H1 (cell line): ENCODE measurements around the gene TNRC6B. TPM values are rescaled to one million over a fixed set of nuclear protein-coding genes. Genes with fewer than 3 reads are reported as not detected.

Experiments used
- SIN3A ChIP-seq, 2 experiments: IDR thresholded peaks in 1 of 2; conservative IDR thresholded peaks in 1 of 2; 2 replicates each; pipeline ENCODE4 v1.6.1; 2011 to 2012; ENCODE audit warnings: low read length in 2 of 2, improper control_type of control experiment in 1 of 2, low read depth in 1 of 2, mild to moderate bottlenecking in 1 of 2
- SIRT6 ChIP-seq: IDR thresholded peaks from one replicate; pipeline ENCODE4 v1.7.1; 2012; ENCODE audit warnings: low read length, inconsistent platforms
- polyA plus RNA-seq, 7 experiments: library from polyadenylated mRNA; depleted of rRNA in 3 of 7; stranded (reverse) in 5 of 7; unstranded in 2 of 7; fragments of >200 nt in 5 of 7; fragments of 200-250 nt in 2 of 7; gene quantifications; 1 replicate in 5 of 7; 2 replicates in 1 of 7; 4 replicates in 1 of 7; pipeline versions ENCODE4 v1.2.1 to v1.2.3, GENCODE V29; 2011 to 2013; ENCODE audit warnings: missing spikeins in 2 of 7, mixed read lengths in 2 of 7
- total RNA-seq: library from RNA; stranded (reverse); fragmentation: NEBNext Ultra II Directional; extraction: Animal tissue kit (Norgen Biotek cat#: 25700); gene quantifications from 2 replicates; pipeline ENCODE4 v1.2.1, GENCODE V29; 2021
- TF ChIP-seq, protein P1 (sequence below): fragments of 300-600 bp; sonication (generic); IDR thresholded peaks from 2 replicates; pipeline ENCODE4 v1.7.1; 2012; ENCODE audit warnings: low read length, moderate library complexity, mild to moderate bottlenecking, inconsistent platforms; ENCODE audit not compliant: insufficient replicate concordance
- TF ChIP-seq, protein P2 (sequence below), 3 experiments: IDR thresholded peaks; 1 replicate in 2 of 3; 2 replicates in 1 of 3; pipeline versions ENCODE4 v1.5.1 to v1.6.1; 2011; ENCODE audit warnings: low read length in 3 of 3, mild to moderate bottlenecking in 3 of 3, inconsistent platforms in 2 of 3, low read depth in 1 of 3, moderate library complexity in 1 of 3; ENCODE audit not compliant: insufficient read depth in 1 of 3; ENCODE audit errors: control extremely low read depth in 1 of 3

The TNRC6B gene
- total and polyA plus RNA-seq, 2 of the 8 experiments (the other 6 are each of a cell fraction or from before 2014, with no cell fraction given) = 12.5 to 48.9 TPM

- TF ChIP-seq, protein P1, sequence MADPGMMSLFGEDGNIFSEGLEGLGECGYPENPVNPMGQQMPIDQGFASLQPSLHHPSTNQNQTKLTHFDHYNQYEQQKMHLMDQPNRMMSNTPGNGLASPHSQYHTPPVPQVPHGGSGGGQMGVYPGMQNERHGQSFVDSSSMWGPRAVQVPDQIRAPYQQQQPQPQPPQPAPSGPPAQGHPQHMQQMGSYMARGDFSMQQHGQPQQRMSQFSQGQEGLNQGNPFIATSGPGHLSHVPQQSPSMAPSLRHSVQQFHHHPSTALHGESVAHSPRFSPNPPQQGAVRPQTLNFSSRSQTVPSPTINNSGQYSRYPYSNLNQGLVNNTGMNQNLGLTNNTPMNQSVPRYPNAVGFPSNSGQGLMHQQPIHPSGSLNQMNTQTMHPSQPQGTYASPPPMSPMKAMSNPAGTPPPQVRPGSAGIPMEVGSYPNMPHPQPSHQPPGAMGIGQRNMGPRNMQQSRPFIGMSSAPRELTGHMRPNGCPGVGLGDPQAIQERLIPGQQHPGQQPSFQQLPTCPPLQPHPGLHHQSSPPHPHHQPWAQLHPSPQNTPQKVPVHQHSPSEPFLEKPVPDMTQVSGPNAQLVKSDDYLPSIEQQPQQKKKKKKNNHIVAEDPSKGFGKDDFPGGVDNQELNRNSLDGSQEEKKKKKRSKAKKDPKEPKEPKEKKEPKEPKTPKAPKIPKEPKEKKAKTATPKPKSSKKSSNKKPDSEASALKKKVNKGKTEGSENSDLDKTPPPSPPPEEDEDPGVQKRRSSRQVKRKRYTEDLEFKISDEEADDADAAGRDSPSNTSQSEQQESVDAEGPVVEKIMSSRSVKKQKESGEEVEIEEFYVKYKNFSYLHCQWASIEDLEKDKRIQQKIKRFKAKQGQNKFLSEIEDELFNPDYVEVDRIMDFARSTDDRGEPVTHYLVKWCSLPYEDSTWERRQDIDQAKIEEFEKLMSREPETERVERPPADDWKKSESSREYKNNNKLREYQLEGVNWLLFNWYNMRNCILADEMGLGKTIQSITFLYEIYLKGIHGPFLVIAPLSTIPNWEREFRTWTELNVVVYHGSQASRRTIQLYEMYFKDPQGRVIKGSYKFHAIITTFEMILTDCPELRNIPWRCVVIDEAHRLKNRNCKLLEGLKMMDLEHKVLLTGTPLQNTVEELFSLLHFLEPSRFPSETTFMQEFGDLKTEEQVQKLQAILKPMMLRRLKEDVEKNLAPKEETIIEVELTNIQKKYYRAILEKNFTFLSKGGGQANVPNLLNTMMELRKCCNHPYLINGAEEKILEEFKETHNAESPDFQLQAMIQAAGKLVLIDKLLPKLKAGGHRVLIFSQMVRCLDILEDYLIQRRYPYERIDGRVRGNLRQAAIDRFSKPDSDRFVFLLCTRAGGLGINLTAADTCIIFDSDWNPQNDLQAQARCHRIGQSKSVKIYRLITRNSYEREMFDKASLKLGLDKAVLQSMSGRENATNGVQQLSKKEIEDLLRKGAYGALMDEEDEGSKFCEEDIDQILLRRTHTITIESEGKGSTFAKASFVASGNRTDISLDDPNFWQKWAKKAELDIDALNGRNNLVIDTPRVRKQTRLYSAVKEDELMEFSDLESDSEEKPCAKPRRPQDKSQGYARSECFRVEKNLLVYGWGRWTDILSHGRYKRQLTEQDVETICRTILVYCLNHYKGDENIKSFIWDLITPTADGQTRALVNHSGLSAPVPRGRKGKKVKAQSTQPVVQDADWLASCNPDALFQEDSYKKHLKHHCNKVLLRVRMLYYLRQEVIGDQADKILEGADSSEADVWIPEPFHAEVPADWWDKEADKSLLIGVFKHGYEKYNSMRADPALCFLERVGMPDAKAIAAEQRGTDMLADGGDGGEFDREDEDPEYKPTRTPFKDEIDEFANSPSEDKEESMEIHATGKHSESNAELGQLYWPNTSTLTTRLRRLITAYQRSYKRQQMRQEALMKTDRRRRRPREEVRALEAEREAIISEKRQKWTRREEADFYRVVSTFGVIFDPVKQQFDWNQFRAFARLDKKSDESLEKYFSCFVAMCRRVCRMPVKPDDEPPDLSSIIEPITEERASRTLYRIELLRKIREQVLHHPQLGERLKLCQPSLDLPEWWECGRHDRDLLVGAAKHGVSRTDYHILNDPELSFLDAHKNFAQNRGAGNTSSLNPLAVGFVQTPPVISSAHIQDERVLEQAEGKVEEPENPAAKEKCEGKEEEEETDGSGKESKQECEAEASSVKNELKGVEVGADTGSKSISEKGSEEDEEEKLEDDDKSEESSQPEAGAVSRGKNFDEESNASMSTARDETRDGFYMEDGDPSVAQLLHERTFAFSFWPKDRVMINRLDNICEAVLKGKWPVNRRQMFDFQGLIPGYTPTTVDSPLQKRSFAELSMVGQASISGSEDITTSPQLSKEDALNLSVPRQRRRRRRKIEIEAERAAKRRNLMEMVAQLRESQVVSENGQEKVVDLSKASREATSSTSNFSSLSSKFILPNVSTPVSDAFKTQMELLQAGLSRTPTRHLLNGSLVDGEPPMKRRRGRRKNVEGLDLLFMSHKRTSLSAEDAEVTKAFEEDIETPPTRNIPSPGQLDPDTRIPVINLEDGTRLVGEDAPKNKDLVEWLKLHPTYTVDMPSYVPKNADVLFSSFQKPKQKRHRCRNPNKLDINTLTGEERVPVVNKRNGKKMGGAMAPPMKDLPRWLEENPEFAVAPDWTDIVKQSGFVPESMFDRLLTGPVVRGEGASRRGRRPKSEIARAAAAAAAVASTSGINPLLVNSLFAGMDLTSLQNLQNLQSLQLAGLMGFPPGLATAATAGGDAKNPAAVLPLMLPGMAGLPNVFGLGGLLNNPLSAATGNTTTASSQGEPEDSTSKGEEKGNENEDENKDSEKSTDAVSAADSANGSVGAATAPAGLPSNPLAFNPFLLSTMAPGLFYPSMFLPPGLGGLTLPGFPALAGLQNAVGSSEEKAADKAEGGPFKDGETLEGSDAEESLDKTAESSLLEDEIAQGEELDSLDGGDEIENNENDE = no peak
- TF ChIP-seq SIN3A (conservative IDR thresholded peaks at IDR 0.05 in 1 of 2, IDR thresholded peaks at IDR 0.05 in 1 of 2; ENCODE audit: low read depth in 1 of 2, low read length in 2 of 2) (no peak), SIRT6 (no peak)
- TF ChIP-seq, protein P2, sequence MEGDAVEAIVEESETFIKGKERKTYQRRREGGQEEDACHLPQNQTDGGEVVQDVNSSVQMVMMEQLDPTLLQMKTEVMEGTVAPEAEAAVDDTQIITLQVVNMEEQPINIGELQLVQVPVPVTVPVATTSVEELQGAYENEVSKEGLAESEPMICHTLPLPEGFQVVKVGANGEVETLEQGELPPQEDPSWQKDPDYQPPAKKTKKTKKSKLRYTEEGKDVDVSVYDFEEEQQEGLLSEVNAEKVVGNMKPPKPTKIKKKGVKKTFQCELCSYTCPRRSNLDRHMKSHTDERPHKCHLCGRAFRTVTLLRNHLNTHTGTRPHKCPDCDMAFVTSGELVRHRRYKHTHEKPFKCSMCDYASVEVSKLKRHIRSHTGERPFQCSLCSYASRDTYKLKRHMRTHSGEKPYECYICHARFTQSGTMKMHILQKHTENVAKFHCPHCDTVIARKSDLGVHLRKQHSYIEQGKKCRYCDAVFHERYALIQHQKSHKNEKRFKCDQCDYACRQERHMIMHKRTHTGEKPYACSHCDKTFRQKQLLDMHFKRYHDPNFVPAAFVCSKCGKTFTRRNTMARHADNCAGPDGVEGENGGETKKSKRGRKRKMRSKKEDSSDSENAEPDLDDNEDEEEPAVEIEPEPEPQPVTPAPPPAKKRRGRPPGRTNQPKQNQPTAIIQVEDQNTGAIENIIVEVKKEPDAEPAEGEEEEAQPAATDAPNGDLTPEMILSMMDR (IDR thresholded peaks at IDR 0.05; ENCODE audit: control extremely low read depth in 1 of 3, insufficient read depth in 1 of 3, low read depth in 1 of 3, low read length in 3 of 3) = no peak
These were observed 143.0 kb downstream of the TNRC6B start (continued) for GRCh38 chr22:40320687-40321086.
